Peyer's patch (tissue), 4 donors: Measurements from ENCODE around the gene ALKBH5.

Source experiments
- CTCF ChIP-seq, 6 experiments: fragments of 450-650 bp in 4 of 6; fragments of 200-600 bp in 2 of 6; sonication (generic) in 1 of 6; IDR thresholded peaks; one replicate each; pipeline ENCODE4 v1.5.1; 2017 to 2019; ENCODE audit warnings: antibody characterized with exemption in 6 of 6, mild to moderate bottlenecking in 3 of 6, moderate library complexity in 1 of 6
- POLR2A ChIP-seq, 2 donors: fragments of 450-650 bp; IDR thresholded peaks; one replicate each; pipeline ENCODE4 v1.5.1; 2017; ENCODE audit warnings: antibody characterized with exemption in 2 of 2, mild to moderate bottlenecking in 2 of 2, moderate library complexity in 2 of 2

- TF ChIP-seq CTCF (IDR thresholded peaks at IDR 0.05) (no peak), POLR2A (IDR thresholded peaks at IDR 0.05) (no peak)
These were observed 71.4 kb downstream of the ALKBH5 start for GRCh38 chr17:18254888-18255649.
